GM21529 (cell line): Measurements from ENCODE around the gene MRPL23.

ENCODE experiments used
- ATAC-seq: cut with Tn5 transposase; IDR thresholded peaks from one replicate; pipeline ENCODE4 v1.9.1; 2021; ENCODE audit not compliant: unreplicated experiment

Gene MRPL23

GRCh38 chr11:1920909-1921573 lies 26.1 kb upstream of the MRPL23 start:
- no peak for ATAC-seq

GRCh38 chr11:1921574-1922141 lies 25.5 kb upstream of the MRPL23 start:
- no peak for ATAC-seq

- ATAC-seq = no peak
These were observed 24.6 kb upstream of the MRPL23 start for GRCh38 chr11:1922481-1923081.

GRCh38 chr11:1923201-1923956 lies 23.8 kb upstream of the MRPL23 start:
- no peak for ATAC-seq

GRCh38 chr11:1924181-1924580 lies 23.0 kb upstream of the MRPL23 start:
- no peak for ATAC-seq

- no peak for ATAC-seq
These were observed 22.3 kb upstream of the MRPL23 start for GRCh38 chr11:1924646-1925372.

- no peak for ATAC-seq
These were observed 21.6 kb upstream of the MRPL23 start for GRCh38 chr11:1925373-1926155.

- ATAC-seq = no peak
These were observed 20.7 kb upstream of the MRPL23 start for GRCh38 chr11:1926156-1927025.

- no peak for ATAC-seq
These were observed 19.9 kb upstream of the MRPL23 start for GRCh38 chr11:1927026-1927847.

GRCh38 chr11:1927848-1928469 lies 19.2 kb upstream of the MRPL23 start:
- ATAC-seq = no peak

- ATAC-seq = no peak
These were observed 18.7 kb upstream of the MRPL23 start for GRCh38 chr11:1928470-1928890.

- ATAC-seq = no peak
These were observed 18.1 kb upstream of the MRPL23 start for GRCh38 chr11:1928891-1929541.

GRCh38 chr11:1929621-1930461 lies 17.3 kb upstream of the MRPL23 start:
- ATAC-seq = no peak

- no peak for ATAC-seq
These were observed 16.7 kb upstream of the MRPL23 start for GRCh38 chr11:1930462-1930830.

GRCh38 chr11:1931341-1932104 lies 15.6 kb upstream of the MRPL23 start:
- ATAC-seq = no peak

- ATAC-seq = no peak
These were observed 15.0 kb upstream of the MRPL23 start for GRCh38 chr11:1932105-1932480.
